ENCODE results near the gene ACTN1.

Gene ACTN1

GRCh38 chr14:68921666-68922065 is 57.4 kb downstream of the ACTN1 start:
- TF ChIP-seq, protein P1, sequence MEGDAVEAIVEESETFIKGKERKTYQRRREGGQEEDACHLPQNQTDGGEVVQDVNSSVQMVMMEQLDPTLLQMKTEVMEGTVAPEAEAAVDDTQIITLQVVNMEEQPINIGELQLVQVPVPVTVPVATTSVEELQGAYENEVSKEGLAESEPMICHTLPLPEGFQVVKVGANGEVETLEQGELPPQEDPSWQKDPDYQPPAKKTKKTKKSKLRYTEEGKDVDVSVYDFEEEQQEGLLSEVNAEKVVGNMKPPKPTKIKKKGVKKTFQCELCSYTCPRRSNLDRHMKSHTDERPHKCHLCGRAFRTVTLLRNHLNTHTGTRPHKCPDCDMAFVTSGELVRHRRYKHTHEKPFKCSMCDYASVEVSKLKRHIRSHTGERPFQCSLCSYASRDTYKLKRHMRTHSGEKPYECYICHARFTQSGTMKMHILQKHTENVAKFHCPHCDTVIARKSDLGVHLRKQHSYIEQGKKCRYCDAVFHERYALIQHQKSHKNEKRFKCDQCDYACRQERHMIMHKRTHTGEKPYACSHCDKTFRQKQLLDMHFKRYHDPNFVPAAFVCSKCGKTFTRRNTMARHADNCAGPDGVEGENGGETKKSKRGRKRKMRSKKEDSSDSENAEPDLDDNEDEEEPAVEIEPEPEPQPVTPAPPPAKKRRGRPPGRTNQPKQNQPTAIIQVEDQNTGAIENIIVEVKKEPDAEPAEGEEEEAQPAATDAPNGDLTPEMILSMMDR (IDR thresholded peaks at IDR 0.05), result no peak

DNA sequence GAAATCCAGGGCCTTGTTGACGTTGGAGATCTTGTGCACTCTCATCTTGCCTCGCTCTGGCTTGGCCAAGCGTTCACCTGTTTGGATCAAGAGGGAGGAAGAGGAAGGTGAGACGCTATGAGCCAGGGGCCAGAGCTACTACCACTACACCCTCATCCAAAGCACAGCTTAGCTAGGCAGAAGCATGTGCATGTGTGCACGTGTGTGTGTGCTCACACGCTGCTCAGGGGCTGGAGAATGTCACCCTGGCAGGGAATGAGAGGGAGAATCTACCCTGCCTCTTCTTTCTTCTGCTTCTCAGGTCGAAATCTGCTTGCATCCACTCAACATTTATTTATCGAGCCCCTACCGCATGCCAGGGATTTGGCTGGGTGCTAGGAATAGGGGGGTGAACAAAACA is 58.1 kb downstream of the ACTN1 start:
- TF ChIP-seq, protein P1 (IDR thresholded peaks at IDR 0.05), result no peak

GRCh38 chr14:68919129-68919927 is 59.8 kb downstream of the ACTN1 start:
- TF ChIP-seq, protein P1 (IDR thresholded peaks at IDR 0.05), result no peak

GRCh38 chr14:68918612-68919011 is 60.5 kb downstream of the ACTN1 start:
- TF ChIP-seq, protein P1 (IDR thresholded peaks at IDR 0.05), result no peak

DNA sequence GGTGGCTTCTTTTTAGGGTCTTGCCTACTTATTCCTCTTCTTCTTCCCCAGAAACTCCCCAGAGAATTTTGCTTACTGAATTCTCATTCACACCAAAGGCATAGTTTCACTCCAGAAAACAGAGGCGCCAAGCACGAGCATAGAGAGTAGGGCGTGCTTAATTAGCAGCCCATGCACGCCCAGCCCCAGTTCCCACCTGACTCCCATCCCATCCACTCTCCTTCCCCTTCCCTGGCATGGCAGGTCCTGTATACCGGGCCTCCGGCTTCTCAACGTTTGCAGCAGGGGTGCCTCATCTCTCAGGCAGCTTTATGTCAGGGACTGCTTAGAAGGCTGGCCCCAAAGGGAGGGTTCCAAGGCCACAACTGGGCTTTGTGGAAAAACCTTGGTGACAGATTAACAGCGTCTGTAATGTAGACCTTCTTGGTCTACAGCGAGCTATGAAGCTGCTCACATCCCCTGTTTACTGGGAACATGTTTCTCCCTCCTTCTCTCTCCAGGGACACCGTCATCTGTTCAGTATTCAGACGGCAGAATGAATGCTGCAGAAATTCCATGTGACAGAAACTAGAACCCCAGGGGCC is 62.7 kb downstream of the ACTN1 start:
- TF ChIP-seq, protein P1 (IDR thresholded peaks at IDR 0.05), result no peak

DNA sequence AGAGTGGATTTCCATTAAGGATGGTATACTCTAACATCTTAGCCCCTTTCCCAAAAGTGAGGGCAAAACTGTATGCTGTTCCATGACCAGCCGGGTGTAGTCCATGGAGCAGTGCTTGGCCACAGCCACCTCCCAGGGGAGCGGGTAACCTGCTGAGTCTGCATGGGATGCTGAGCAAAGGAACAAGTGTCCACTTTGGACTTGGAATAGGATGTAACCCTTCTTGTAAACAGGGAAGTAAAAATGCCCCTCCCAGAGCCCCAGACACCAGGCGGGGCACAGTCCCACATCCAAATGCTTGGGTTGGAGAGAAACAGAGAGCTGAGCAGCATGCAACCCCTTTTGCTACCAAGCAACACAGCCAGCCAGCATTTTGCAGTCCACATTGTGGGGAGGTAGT is 65.6 kb downstream of the ACTN1 start:
- TF ChIP-seq, protein P1 (IDR thresholded peaks at IDR 0.05), result no peak

GRCh38 chr14:68911594-68912227 is 67.4 kb downstream of the ACTN1 start:
- TF ChIP-seq, protein P1 (IDR thresholded peaks at IDR 0.05), result peak; percentile 99
